Measurements from ENCODE around the gene SRGAP2. TPM values are rescaled to one million over a fixed set of nuclear protein-coding genes. Genes with fewer than 3 reads are reported as not detected.
"Not testable (repeated sequence)": the region's sequence is repeated elsewhere in the genome, so short reads cannot be mapped to it uniquely, and the experiment has no call there.

SRGAP2 gene
- total RNA-seq, 2 experiments from 2014 or later = 124 to 130 TPM

DNA sequence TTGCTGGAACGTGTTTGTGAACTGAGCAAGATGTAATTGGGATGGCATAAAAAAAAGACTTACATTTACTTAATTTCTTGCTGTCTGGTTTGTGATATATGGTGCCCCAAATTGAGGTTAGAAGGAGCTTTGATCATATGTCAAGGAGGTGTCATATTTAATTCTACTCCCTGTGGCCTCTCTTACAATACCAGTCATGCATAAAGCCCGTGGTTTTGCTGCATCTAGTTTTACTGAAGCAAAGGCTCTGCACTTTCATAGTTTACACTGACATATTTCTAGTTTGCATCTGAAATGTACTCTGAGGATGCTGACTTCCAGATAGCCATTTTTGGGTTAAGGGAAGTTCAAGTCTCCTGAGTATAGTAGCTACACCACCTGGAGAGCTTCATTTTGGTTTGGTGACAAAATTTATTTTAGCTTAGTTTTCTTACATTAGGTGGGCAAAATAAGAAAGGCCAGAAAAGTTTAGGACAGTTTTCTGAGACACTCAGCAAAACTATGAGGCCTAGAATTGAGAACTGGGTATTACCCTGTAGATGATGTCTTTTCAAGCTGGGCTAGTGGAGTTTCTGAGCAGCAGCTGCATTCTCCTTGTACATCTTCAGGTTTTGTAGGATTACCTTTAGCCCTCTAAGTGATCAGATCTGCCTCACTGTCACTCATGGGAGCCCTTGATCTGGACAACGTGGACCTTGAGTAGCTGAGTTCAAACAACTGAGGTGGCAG, 47.8 kb downstream of the SRGAP2 start:
- H3K4me3 Mint-ChIP-seq, DNase-seq: not testable (repeated sequence)

GRCh38 chr1:206252680-206253335, 49.5 kb downstream of the SRGAP2 start:
- H3K4me1 Mint-ChIP-seq; ATAC-seq; H3K36me3 Mint-ChIP-seq; CTCF ChIA-PET; H3K9me3 Mint-ChIP-seq (ENCODE audit: low read depth); H3K4me3 Mint-ChIP-seq; H3K27ac Mint-ChIP-seq; DNase-seq; H3K27me3 Mint-ChIP-seq: not testable (repeated sequence)

More for the DNA sequence above, 47.8 kb downstream of the SRGAP2 start:
- H3K9me3 Mint-ChIP-seq (ENCODE audit: low read depth); CTCF ChIA-PET; H3K27ac Mint-ChIP-seq; H3K27me3 Mint-ChIP-seq; H3K36me3 Mint-ChIP-seq; H3K4me1 Mint-ChIP-seq; ATAC-seq: not testable (repeated sequence)

Other genes starting within 250 kb of the SRGAP2 start
- gene RAB7B, start 200.1 kb upstream of the SRGAP2 start, total RNA-seq = not detected
- gene CTSE, start 179.6 kb upstream of the SRGAP2 start, total RNA-seq = not detected
- not detected for gene RHEX, start 150.4 kb upstream of the SRGAP2 start, total RNA-seq
- gene AVPR1B, start 86.2 kb upstream of the SRGAP2 start, total RNA-seq = not detected
- gene FAM72A, start 702 bp upstream of the SRGAP2 start, total RNA-seq = 10 to 100 TPM; 36.3 to 37.4 TPM